Keratinocyte (primary cell): ENCODE data around the gene AHCTF1. TPM values are rescaled to one million over a fixed set of nuclear protein-coding genes. Genes with fewer than 3 reads are reported as not detected.
"Not testable (repeated sequence)": the region's sequence is repeated elsewhere in the genome, so short reads cannot be mapped to it uniquely, and the experiment has no call there.

Experiments
- DNase-seq: peaks from one replicate; pipeline ENCODE4 v3.0.0-alpha.2; 2011; ENCODE audit warnings: low read depth, missing footprints, low spot score
- FAIRE-seq: peaks from 2 replicates; lab custom pipeline; 2011; peaks lifted over from hg19 to GRCh38; lab: Jason Lieb, UNC
- H2AFZ ChIP-seq: 2 replicates; pipeline ENCODE4 v1.6.0; 2012; ENCODE audit warnings: low read length, control low read depth, inconsistent platforms; ENCODE audit not compliant: control insufficient read depth
- H3K27ac ChIP-seq: 2 replicates; pipeline ENCODE4 v1.5.1; 2011; ENCODE audit warnings: low read length; ENCODE audit not compliant: control insufficient read depth, insufficient read depth
- H3K27me3 ChIP-seq: 3 replicates; pipeline ENCODE4 v1.6.0; 2011; ENCODE audit warnings: low read length; ENCODE audit not compliant: control insufficient read depth, insufficient read depth; ENCODE audit errors: extremely low read depth
- H3K36me3 ChIP-seq, 2 experiments: 2 replicates in 1 of 2; 3 replicates in 1 of 2; pipeline ENCODE4 v1.5.1; 2011; ENCODE audit warnings: low read length in 2 of 2, mild to moderate bottlenecking in 1 of 2; ENCODE audit not compliant: control insufficient read depth in 2 of 2, insufficient read depth in 2 of 2; ENCODE audit errors: extremely low read depth in 1 of 2
- H3K4me1 ChIP-seq: 3 replicates; pipeline ENCODE4 v1.5.1; 2011; ENCODE audit warnings: low read length; ENCODE audit not compliant: control insufficient read depth, insufficient read depth; ENCODE audit errors: extremely low read depth
- H3K4me2 ChIP-seq: 3 replicates; pipeline ENCODE4 v1.6.0; 2011; ENCODE audit warnings: low read depth, low read length; ENCODE audit not compliant: control insufficient read depth, insufficient read depth; ENCODE audit errors: extremely low read depth
- H3K4me3 ChIP-seq, 3 experiments: fragments of 200-600 bp in 1 of 3; sonication (generic) in 1 of 3; 2 replicates in 2 of 3; 3 replicates in 1 of 3; pipeline ENCODE4 v1.5.1; 2011 to 2016; ENCODE audit warnings: low read length in 3 of 3, mild to moderate bottlenecking in 3 of 3, control low read depth in 2 of 3, inconsistent platforms in 1 of 3, low read depth in 1 of 3, mixed read lengths in 1 of 3, mixed run types in 1 of 3, moderate library complexity in 1 of 3; ENCODE audit not compliant: control insufficient read depth in 2 of 3, insufficient read depth in 2 of 3; ENCODE audit errors: extremely low read depth in 1 of 3
- H3K79me2 ChIP-seq: 2 replicates; pipeline ENCODE4 v1.6.0; 2012; ENCODE audit warnings: low read length; ENCODE audit not compliant: control insufficient read depth, insufficient read depth
- H3K9ac ChIP-seq: 3 replicates; pipeline ENCODE4 v1.6.0; 2011; ENCODE audit warnings: low read length; ENCODE audit not compliant: control insufficient read depth, insufficient read depth; ENCODE audit errors: extremely low read depth
- H3K9me1 ChIP-seq: 3 replicates; pipeline ENCODE4 v1.6.0; 2011; ENCODE audit warnings: low read length; ENCODE audit not compliant: control insufficient read depth, insufficient read depth; ENCODE audit errors: extremely low read depth
- H3K9me3 ChIP-seq: 2 replicates; pipeline ENCODE4 v1.5.1; 2012; ENCODE audit warnings: low read depth, low read length; ENCODE audit not compliant: control insufficient read depth
- H4K20me1 ChIP-seq: 3 replicates; pipeline ENCODE4 v1.6.0; 2011; ENCODE audit warnings: low read length; ENCODE audit not compliant: control insufficient read depth, insufficient read depth; ENCODE audit errors: extremely low read depth
- EZH2 ChIP-seq: IDR thresholded peaks from one replicate; pipeline ENCODE4 v1.6.1; 2012; ENCODE audit warnings: inconsistent platforms, mild to moderate bottlenecking, low read length, moderate library complexity
- dilution Hi-C: fragments of 300-500 bp; cut with MboI; formaldehyde crosslinking; loops from one replicate; pipeline ENCODE4 v1.7.0; 2020; ENCODE audit warnings: low sequenced_read_pairs; ENCODE audit not compliant: extremely low pct_ligation_motif_present
- polyA plus RNA-seq, 5 experiments: library from polyadenylated mRNA; depleted of rRNA in 3 of 5; stranded (reverse) in 3 of 5; stranded (forward) in 1 of 5; unstranded in 1 of 5; fragments of >200 nt; gene quantifications; 1 replicate in 1 of 5; 2 replicates in 3 of 5; 3 replicates in 1 of 5; pipeline versions ENCODE4 v1.2.1 to v1.2.3, GENCODE V29; 2011 to 2012; ENCODE audit warnings: missing spikeins in 2 of 5, low read depth in 1 of 5, low replicate concordance in 1 of 5
- TF ChIP-seq, protein P1 (sequence below), 3 experiments: IDR thresholded peaks in 1 of 3; conservative IDR thresholded peaks in 1 of 3; optimal IDR thresholded peaks in 1 of 3; 2 replicates in 2 of 3; 3 replicates in 1 of 3; pipeline versions ENCODE3 to v1.5.1; 2011; ENCODE audit warnings: low read length in 3 of 3, mild to moderate bottlenecking in 3 of 3, moderate library complexity in 2 of 3, control low read depth in 1 of 3, inconsistent platforms in 1 of 3; ENCODE audit not compliant: insufficient read depth in 2 of 3; ENCODE audit errors: extremely low read depth in 1 of 3

Gene AHCTF1
- polyA plus RNA-seq, 1 donor (not counting 4 experiments of a cell fraction or from before 2014, with no cell fraction given), result 22.2 TPM

DNA sequence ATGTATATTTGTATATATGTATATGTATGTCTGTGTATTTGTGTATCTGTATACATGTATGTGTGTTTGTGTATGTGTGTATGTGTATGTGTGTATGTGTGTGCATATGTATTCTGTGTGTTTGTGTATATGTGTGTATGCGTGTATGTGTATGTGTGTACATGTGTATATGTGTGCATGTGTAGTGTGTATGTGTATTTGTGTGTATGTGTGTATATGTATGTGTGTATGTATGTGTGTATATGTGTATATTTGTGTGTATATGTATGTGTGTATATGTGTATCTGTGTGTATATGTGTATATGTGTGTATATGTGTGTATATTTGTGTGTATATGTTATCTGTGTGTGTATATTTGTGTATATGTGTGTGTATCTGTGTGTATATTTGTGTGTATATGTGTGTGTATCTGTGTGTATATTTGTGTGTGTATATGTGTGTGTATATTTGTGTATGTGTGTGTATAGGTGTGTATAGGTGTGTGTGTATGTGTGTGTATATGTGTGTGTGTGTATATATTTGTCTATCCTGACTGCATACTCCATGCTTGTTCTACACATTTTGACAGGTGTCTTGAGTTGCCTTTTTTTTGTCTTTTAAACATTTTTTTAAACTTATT lies 106.1 kb downstream of the AHCTF1 start:
- Histone ChIP-seq H3K27ac (no peak overlapping the region), H3K27me3 (no peaks in the 10 kb centered on the region), H3K4me1 (peaks cover 4% of the 10 kb centered on the region), H4K20me1 (no peaks in the 10 kb centered on the region), H3K9ac (no peak overlapping the region), H3K4me2 (no peak overlapping the region), H3K79me2 (no peaks in the 10 kb centered on the region), H3K36me3 (no peaks in the 10 kb centered on the region), H3K4me3 (no peak overlapping the region), H2AFZ (no peak overlapping the region), H3K9me1 (no peaks in the 10 kb centered on the region), H3K9me3 (no peaks in the 10 kb centered on the region)
- TF ChIP-seq EZH2, result no peak
- TF ChIP-seq, protein P1, sequence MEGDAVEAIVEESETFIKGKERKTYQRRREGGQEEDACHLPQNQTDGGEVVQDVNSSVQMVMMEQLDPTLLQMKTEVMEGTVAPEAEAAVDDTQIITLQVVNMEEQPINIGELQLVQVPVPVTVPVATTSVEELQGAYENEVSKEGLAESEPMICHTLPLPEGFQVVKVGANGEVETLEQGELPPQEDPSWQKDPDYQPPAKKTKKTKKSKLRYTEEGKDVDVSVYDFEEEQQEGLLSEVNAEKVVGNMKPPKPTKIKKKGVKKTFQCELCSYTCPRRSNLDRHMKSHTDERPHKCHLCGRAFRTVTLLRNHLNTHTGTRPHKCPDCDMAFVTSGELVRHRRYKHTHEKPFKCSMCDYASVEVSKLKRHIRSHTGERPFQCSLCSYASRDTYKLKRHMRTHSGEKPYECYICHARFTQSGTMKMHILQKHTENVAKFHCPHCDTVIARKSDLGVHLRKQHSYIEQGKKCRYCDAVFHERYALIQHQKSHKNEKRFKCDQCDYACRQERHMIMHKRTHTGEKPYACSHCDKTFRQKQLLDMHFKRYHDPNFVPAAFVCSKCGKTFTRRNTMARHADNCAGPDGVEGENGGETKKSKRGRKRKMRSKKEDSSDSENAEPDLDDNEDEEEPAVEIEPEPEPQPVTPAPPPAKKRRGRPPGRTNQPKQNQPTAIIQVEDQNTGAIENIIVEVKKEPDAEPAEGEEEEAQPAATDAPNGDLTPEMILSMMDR (optimal IDR thresholded peaks at IDR 0.05 in 1 of 3, IDR thresholded peaks at IDR 0.05 in 1 of 3, conservative IDR thresholded peaks at IDR 0.05 in 1 of 3; ENCODE audit: extremely low read depth in 1 of 3, insufficient read depth in 2 of 3, low read length in 3 of 3), result no peak
- DNase-seq, result no peak
- FAIRE-seq, result no peak
- dilution Hi-C loops, result no loop called here

DNA sequence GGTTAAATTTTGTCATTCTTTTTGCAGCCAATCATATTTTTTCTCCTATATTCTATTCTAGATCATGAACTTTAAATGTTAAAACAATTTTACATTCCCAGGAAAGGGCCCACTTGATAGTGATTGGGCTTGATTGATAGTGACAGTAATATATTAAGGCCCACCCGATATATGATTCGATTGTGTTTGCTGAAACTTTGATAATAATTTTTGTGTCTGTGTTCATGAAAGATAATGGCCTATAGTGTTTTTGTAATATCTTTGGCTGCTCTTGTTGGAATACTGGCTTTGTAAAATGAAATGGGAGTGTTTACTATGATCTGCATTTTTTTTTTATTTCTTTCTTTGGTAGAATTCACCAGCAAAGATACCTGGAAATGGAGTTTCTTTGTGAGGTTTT lies 107.2 kb downstream of the AHCTF1 start:
- TF ChIP-seq, protein P1 (optimal IDR thresholded peaks at IDR 0.05 in 1 of 3, IDR thresholded peaks at IDR 0.05 in 1 of 3, conservative IDR thresholded peaks at IDR 0.05 in 1 of 3; ENCODE audit: extremely low read depth in 1 of 3, insufficient read depth in 2 of 3, low read length in 3 of 3), result no peak
- no peak for TF ChIP-seq EZH2
- Histone ChIP-seq H3K27me3 (no peaks in the 10 kb centered on the region), H3K4me2 (no peak overlapping the region), H3K4me1 (peaks cover 4% of the 10 kb centered on the region), H4K20me1 (no peaks in the 10 kb centered on the region), H3K27ac (no peak overlapping the region), H3K9me1 (no peaks in the 10 kb centered on the region), H2AFZ (no peak overlapping the region), H3K4me3 (no peak overlapping the region), H3K36me3 (no peaks in the 10 kb centered on the region), H3K9ac (no peak overlapping the region), H3K9me3 (no peaks in the 10 kb centered on the region), H3K79me2 (no peaks in the 10 kb centered on the region)
- DNase-seq (no peak), FAIRE-seq (no peak)
- dilution Hi-C loops, result no loop called here

DNA sequence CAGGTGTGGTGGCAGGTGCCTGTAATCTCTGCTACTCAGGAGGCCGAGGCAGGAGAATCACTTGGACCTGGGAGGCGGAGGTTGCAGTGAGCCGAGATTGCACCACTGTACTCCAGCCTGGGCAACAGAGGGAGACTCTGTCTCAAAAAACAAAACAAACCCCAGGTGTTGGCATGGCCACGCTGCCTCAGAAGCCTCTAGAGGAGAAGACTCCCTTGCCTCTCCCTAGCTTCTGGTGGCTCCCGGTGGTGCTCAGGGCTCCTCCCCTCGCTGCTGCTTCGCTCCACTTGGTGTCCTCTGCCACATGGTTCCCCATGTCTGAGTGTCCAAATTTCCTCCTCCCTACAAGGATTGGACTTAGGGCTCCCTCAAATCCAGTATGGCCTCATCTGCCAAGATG lies 109.6 kb downstream of the AHCTF1 start:
- H3K4me2 ChIP-seq, H3K9me1 ChIP-seq, FAIRE-seq, H3K27me3 ChIP-seq, H3K27ac ChIP-seq, H2AFZ ChIP-seq, H3K9ac ChIP-seq, H3K9me3 ChIP-seq, H3K4me3 ChIP-seq, dilution Hi-C loops, H3K36me3 ChIP-seq, H3K4me1 ChIP-seq, H3K79me2 ChIP-seq, H4K20me1 ChIP-seq, DNase-seq: not testable (repeated sequence)
